RPMI8226 (cell line): ENCODE results near the gene COL4A2.
A peak's percentile ranks its signal among the peaks of the same experiment; 100 is the strongest.
"Not testable (repeated sequence)": the region's sequence is repeated elsewhere in the genome, so short reads cannot be mapped to it uniquely, and the experiment has no call there.

Experiments
- DNase-seq: peaks from one replicate; pipeline ENCODE4 v3.0.0-alpha.2; 2015

COL4A2 gene

GRCh38 chr13:110523180-110523579 lies 216.1 kb downstream of the COL4A2 start:
- DNase-seq, result no peak

GRCh38 chr13:110523838-110524540 lies 216.9 kb downstream of the COL4A2 start:
- no peak for DNase-seq

- DNase-seq, result peak; percentile 89
Measured at GRCh38 chr13:110524541-110525257, 217.6 kb downstream of the COL4A2 start.

- DNase-seq, result peak; percentile 94
Measured at GRCh38 chr13:110525328-110526319, 218.5 kb downstream of the COL4A2 start.

DNA sequence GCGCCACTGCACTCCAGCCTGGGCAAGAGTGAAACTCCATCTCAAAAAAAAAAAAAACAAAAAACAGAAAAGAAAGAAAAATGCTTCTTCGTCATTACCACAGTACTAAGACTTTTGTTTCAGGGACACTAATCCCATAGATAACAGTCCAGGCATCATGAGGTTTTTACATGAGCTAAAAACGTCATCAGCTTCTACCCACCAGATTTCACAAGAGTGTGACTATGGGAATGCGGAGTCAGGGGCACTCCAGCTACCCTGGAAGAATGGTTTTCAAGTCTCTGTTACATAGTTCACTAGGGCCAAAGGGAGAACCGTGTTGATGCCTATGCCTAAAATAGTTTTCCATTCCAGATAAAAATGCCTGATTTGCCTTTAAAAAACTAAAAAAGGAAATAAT lies 221.3 kb downstream of the COL4A2 start:
- no peak for DNase-seq

- DNase-seq, result no peak
Measured at GRCh38 chr13:110528911-110529310, 221.8 kb downstream of the COL4A2 start.

DNA sequence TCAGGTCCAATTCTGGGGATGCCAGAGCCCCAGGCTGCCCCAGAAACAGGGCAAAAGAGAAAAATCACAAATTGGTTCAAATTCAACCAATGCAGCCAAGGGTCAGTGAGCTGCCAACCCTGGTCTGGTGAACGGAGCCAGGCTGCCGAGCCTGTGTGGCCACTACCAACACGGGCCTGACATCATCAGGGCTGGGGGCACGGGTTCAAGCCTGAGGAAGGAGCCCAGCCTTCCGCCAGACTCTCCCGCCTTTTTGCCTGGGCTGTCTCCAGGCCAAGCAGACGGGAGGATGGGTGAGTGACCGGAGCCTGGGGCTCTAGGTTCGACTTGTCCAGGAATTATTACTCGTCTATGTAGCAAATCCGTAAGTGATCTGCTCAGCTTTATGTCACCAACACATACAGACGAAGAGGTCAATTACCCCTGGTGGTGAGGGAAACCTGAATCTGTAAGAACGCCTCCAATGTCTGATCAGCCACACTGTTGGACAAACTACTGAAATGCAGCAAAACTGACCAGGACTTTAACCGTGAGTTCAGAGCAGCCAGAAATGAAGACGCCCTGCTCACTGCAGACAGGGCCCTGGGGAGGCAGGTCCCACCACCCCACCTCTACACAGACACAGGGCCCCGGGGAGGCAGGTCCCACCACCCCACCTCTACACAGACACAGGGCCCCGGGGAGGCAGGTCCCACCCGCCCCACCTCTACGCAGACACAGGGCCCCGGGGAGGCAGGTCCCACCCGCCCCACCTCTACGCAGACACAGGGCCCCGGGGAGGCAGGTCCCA lies 222.6 kb downstream of the COL4A2 start:
- DNase-seq, result no peak

GRCh38 chr13:110531100-110531499 lies 224.0 kb downstream of the COL4A2 start:
- DNase-seq, result no peak

DNA sequence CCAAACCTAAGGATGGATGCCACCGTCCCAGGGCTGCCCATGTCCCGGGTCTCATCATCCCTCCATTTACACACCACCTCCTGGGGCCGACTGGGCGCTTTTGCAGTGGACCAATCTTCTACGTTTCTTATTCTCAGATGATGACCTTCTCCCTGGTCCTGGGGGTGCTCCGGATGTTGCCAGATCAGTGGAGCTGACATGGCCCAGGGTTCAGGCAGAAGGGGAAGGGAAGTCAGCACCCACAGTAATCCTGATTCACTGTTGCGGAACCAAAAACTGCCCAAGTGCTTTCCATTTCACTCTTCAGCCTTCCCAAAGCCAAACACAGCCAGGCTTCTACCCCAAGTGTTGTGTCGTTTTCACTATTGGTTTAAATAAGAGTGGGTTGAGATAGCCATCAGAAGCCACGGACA lies 224.6 kb downstream of the COL4A2 start:
- DNase-seq, result no peak

DNA sequence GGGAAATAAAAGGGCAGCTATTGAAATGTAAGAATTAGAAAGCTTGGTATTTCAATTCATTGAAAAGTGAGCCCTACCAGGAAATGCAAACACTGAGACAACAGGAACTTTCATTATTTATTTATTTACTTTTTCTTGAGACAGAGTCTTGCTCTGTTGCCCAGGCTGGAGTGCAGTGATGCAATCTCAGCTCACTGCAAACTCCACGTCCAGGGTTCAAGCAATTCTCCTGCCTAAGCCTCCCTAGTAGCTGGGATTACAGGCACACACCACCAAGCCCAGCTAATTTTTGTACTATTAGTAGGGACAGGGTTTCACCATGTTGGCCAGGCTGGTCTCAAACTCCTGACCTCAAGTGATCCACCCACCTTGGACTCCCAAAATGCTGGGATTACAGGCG lies 225.2 kb downstream of the COL4A2 start:
- DNase-seq, result not testable (repeated sequence)

- DNase-seq, result no peak
Measured at GRCh38 chr13:110533771-110534670, 226.9 kb downstream of the COL4A2 start.

DNA sequence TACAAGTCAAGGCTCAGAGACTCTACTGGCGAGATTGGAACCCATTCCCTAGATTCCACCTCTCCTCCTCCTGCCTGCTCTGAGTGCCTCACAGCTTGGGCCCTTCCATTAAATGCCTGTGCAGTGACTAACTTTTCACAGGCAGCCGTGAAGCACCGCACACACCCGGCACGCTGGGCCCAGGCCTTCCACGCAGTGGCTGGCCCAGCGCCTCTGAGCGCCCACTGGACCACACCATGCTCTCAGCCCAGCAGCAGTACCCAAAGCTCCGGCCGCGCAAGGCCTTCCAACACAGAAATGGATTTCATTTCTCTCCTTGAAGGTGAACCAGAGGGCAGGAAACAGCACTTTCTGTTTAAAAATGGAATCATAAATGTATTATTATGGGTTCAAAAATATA lies 228.4 kb downstream of the COL4A2 start:
- DNase-seq, result no peak

GRCh38 chr13:110536006-110536693 lies 229.1 kb downstream of the COL4A2 start:
- no peak for DNase-seq

GRCh38 chr13:110538632-110539031 lies 231.5 kb downstream of the COL4A2 start:
- DNase-seq, result no peak

GRCh38 chr13:110539894-110540293 lies 232.8 kb downstream of the COL4A2 start:
- no peak for DNase-seq

- no peak for DNase-seq
Measured at GRCh38 chr13:110540871-110541525, 233.9 kb downstream of the COL4A2 start.

- DNase-seq, result no peak
Measured at GRCh38 chr13:110541526-110541920, 234.4 kb downstream of the COL4A2 start.

GRCh38 chr13:110542169-110542796 lies 235.2 kb downstream of the COL4A2 start:
- DNase-seq, result no peak

DNA sequence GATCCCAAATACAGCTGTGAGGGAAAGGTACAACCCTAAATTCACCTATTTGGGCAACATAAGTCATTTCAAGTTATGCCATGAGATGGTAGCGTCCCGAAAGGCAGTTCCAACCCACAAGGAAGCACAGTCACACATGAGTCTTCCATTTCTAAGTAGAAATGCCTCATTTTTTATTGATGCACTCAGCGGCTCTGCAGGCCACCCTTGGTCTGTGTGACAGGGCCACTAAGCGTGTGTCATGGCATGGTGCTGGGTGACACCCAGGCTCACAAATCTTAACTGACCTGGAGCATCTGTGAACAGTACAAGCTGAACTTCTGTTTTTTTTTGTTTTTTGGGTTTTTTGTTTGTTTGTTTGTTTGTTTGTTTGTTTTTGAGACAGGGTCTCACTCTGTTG lies 239.3 kb downstream of the COL4A2 start:
- DNase-seq, result no peak

DNA sequence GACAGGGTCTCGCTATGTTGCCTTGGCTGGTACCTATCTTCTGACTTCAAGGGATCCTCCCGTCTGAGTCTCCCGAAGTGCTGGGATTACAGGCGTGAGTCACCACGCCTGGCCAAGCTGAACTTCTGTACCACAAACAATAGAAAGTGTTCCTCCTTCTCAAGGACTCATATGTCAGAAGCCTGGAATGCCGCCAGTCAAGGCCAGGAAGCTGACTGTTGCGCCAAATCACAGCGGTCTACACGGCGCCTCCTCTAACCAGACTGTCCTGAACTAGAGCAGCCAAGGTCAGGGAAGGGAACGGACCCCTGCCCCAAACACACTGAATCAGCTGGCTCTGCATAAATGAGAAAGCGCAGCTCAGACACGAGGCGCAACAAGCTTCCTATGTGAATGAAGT lies 239.8 kb downstream of the COL4A2 start:
- no peak for DNase-seq
